Ascending aorta (tissue), 2 donors: Measurements from ENCODE around the gene XYLT1. TPM values are rescaled to one million over a fixed set of nuclear protein-coding genes. Genes with fewer than 3 reads are reported as not detected.

Experiments
- DNase-seq, 2 donors: peaks; one replicate each; pipeline ENCODE4 v3.0.0-alpha.2; 2019; ENCODE audit warnings: low spot score in 2 of 2
- H3K27ac ChIP-seq, 2 donors: fragments of 200-600 bp; sonication (generic); one replicate each; pipeline ENCODE4 v1.5.1; 2016 to 2017; ENCODE audit warnings: mild to moderate bottlenecking in 1 of 2
- H3K27me3 ChIP-seq: fragments of 200-600 bp; sonication (generic); one replicate; pipeline ENCODE4 v1.5.1; 2017
- H3K36me3 ChIP-seq, 2 donors: fragments of 200-600 bp; sonication (generic); one replicate each; pipeline ENCODE4 v1.5.1; 2016
- H3K4me1 ChIP-seq, 2 donors: fragments of 200-600 bp; sonication (generic); one replicate each; pipeline ENCODE4 v1.5.1; 2016 to 2017; ENCODE audit warnings: mild to moderate bottlenecking in 1 of 2
- H3K4me3 ChIP-seq, 2 donors: fragments of 200-600 bp; sonication (generic); one replicate each; pipeline ENCODE4 v1.5.1; 2016 to 2017; ENCODE audit warnings: mild to moderate bottlenecking in 1 of 2
- H3K9me3 ChIP-seq, 2 donors: fragments of 200-600 bp; sonication (generic); one replicate each; pipeline ENCODE4 v1.5.1; 2016
- intact Hi-C: fragments of 100-400 bp; cut with DNase I; formaldehyde crosslinking; loops from one replicate; pipeline ENCODE4 v1.15.1; 2023
- total RNA-seq: library from RNA; depleted of rRNA; stranded (reverse); fragments of >200 nt; gene quantifications from one replicate; pipeline ENCODE4 v1.1.0, GENCODE V29; 2016
- TF ChIP-seq, protein P1 (sequence below), 3 experiments: fragments of 200-600 bp in 2 of 3; fragments of 450-650 bp in 1 of 3; sonication (generic) in 2 of 3; IDR thresholded peaks; one replicate each; pipeline ENCODE4 v1.5.1; 2016 to 2019; ENCODE audit warnings: antibody characterized with exemption in 3 of 3, mild to moderate bottlenecking in 1 of 3, moderate library complexity in 1 of 3

Gene XYLT1
- total RNA-seq, 1 donor from 2014 or later: 6.7 TPM

DNA sequence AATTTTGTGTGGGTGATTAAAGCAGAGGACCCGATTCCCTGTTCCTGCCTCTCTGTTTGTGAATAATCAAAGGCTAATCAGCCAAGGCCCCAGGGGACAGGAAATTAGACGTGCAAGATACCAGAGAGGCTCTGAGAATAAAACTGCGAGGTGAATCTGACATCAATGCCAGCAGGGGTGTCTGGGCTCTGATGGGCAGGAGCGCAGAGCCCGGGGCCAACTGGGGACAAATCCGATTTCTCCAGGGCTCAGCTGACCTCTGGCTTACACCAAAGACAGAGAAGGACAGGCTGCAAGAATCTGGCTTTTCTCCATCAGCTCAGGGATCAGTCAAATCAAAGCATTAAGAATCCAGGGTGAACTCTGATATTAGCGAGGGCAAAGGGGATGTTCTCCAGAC, 174.3 kb downstream of the XYLT1 start:
- Histone ChIP-seq H3K4me1 (peaks cover 0 to 7% of the 10 kb centered on the region in 2 donors), H3K4me3 (no peak overlapping the region), H3K9me3 (no peaks in the 10 kb centered on the region), H3K36me3 (no peaks in the 10 kb centered on the region), H3K27ac (peak overlapping the region in 1 of 2 donors; percentile 57), H3K27me3 (no peaks in the 10 kb centered on the region)
- TF ChIP-seq, protein P1, sequence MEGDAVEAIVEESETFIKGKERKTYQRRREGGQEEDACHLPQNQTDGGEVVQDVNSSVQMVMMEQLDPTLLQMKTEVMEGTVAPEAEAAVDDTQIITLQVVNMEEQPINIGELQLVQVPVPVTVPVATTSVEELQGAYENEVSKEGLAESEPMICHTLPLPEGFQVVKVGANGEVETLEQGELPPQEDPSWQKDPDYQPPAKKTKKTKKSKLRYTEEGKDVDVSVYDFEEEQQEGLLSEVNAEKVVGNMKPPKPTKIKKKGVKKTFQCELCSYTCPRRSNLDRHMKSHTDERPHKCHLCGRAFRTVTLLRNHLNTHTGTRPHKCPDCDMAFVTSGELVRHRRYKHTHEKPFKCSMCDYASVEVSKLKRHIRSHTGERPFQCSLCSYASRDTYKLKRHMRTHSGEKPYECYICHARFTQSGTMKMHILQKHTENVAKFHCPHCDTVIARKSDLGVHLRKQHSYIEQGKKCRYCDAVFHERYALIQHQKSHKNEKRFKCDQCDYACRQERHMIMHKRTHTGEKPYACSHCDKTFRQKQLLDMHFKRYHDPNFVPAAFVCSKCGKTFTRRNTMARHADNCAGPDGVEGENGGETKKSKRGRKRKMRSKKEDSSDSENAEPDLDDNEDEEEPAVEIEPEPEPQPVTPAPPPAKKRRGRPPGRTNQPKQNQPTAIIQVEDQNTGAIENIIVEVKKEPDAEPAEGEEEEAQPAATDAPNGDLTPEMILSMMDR (IDR thresholded peaks at IDR 0.05): no peak
- intact Hi-C loops: no loop called here
- DNase-seq: no peak

DNA sequence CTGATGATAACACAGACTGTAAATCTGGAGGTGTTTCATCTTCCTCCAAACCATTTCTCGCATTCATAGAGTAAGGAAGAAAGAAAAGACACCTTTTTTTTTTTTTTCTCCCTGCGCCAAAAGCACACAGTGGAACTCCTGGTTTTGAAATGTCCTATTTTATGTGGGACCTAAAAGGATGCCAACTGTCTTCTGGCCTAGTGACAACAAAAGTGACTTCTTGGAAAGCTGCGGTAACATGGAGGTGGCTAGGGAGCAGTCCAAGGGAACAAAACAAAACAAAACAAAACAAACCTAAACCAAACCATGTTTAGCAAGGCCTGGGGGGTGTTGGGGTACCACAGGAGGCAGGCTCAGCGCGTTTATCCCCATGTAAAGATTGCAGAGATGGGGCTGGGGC, 174.8 kb downstream of the XYLT1 start:
- H3K4me1 ChIP-seq: peaks cover 0 to 7% of the 10 kb centered on the region in 2 donors
- TF ChIP-seq, protein P1 (IDR thresholded peaks at IDR 0.05): no peak
- peak overlapping the region in 1 of 2 donors; percentile 57 for H3K27ac ChIP-seq
- no peaks in the 10 kb centered on the region for H3K36me3 ChIP-seq
- no peak for DNase-seq
- intact Hi-C loops: no loop called here
- H3K27me3 ChIP-seq: no peaks in the 10 kb centered on the region
- H3K4me3 ChIP-seq: no peak overlapping the region
- no peaks in the 10 kb centered on the region for H3K9me3 ChIP-seq

DNA sequence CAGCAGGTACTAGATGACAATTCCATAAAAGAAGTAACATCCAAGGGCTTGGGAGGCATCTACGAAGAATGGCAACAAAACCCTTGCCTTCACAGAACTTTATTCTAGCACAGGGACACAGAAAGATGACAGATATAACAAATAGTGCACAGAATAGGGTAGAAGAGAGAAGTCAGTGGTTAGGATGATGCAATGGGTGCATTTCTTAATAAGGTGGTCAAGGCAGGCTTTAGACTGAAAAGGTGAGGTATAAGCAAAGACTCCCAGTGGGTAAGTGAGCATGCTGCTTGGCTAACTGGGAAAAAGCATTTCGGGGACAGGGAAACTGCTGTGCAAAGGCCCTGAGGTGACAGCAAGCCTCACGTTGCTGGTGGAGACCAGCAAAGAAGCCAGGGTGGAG, 175.9 kb downstream of the XYLT1 start:
- H3K9me3 ChIP-seq: no peaks in the 10 kb centered on the region
- no peaks in the 10 kb centered on the region for H3K27me3 ChIP-seq
- DNase-seq: no peak
- H3K4me3 ChIP-seq: no peak overlapping the region
- intact Hi-C loops: no loop called here
- no peak overlapping the region for H3K27ac ChIP-seq
- H3K36me3 ChIP-seq: no peaks in the 10 kb centered on the region
- peaks cover 0 to 11% of the 10 kb centered on the region in 2 donors for H3K4me1 ChIP-seq
- TF ChIP-seq, protein P1 (IDR thresholded peaks at IDR 0.05): no peak

DNA sequence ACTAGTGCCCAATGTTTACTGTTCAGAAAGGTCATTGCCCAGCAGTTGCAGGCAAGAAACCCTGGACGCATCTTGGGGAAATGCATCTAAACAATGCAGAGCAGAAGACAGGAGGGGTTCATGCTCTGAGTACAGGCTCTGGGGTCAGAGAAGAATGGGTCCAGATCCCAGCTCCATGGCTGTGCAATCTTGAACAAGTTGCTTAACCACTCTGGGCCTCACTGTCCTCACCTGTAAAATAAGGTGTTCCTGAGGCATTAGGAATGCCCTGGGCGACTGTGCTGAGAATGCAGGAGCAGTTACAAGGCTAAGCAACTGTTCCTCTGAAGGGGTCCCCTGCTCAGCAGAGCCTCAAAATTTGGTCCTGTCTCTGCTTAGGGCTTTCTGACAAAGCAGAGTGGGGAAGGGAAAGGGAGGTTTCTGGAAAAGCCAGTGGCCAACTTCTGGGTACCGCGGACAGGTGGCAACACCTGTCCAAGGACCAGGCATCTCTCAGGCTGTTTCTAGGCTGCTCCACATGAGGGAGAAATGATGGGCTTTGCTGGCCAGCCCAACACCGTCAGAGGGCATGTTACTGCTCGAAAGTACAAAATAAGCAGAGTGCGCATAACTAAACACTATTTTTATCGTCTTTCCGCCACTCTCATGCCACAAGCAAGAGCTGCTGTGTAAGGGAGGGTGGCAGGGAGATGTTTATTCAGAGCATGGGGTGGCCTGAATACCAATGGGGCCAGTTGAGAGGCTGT, 176.8 kb downstream of the XYLT1 start:
- peaks cover 0 to 11% of the 10 kb centered on the region in 2 donors for H3K4me1 ChIP-seq
- intact Hi-C loops: no loop called here
- TF ChIP-seq, protein P1 (IDR thresholded peaks at IDR 0.05): no peak
- H3K27me3 ChIP-seq: no peaks in the 10 kb centered on the region
- H3K36me3 ChIP-seq: no peaks in the 10 kb centered on the region
- no peaks in the 10 kb centered on the region for H3K9me3 ChIP-seq
- no peak overlapping the region for H3K4me3 ChIP-seq
- DNase-seq: no peak
- no peak overlapping the region for H3K27ac ChIP-seq

DNA sequence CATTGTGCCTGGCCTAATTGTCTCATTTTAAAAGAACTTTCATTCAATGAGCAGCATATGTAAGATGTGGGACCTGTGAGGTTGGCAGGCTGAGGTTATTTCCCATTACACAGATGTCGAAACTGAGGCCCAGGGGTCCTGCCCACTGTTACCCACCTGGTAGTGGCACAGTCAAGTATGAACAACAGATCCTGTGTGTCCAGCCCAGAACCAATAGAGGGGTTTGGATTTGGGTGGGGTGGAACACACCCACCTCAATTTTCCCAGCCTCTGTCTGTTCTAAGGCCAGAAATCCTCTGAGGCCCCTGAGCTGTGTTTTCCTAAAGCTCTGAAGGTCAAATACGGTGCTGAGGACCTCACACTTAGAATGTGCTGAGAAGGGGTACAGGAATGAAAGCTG, 179.5 kb downstream of the XYLT1 start:
- TF ChIP-seq, protein P1 (IDR thresholded peaks at IDR 0.05): no peak
- DNase-seq: no peak
- intact Hi-C loops: no loop called here

More for the DNA sequence above, 179.5 kb downstream of the XYLT1 start:
- no peaks in the 10 kb centered on the region for H3K9me3 ChIP-seq
- peaks cover 0 to 8% of the 10 kb centered on the region in 2 donors for H3K4me1 ChIP-seq
- no peaks in the 10 kb centered on the region for H3K27me3 ChIP-seq
- no peaks in the 10 kb centered on the region for H3K36me3 ChIP-seq
- H3K27ac ChIP-seq: no peak overlapping the region
- H3K4me3 ChIP-seq: no peak overlapping the region
